ENCODE measurements around the gene ZNF605. TPM values are rescaled to one million over a fixed set of nuclear protein-coding genes. Genes with fewer than 3 reads are reported as not detected.

ZNF605 gene
- total RNA-seq, 1 experiment from 2014 or later: 20.6 TPM

GRCh38 chr12:132873724-132874123, 82.4 kb downstream of the ZNF605 start:
- Histone ChIP-seq H3K4me3 (ENCODE audit: low read depth in 2 of 2, low read length in 2 of 2) (no peak overlapping the region), H3K9me3 (ENCODE audit: control insufficient read depth, insufficient read depth, low read depth, low read length) (no peaks in the 10 kb centered on the region), H3K27ac (ENCODE audit: low read length) (no peak overlapping the region), H3K4me1 (ENCODE audit: control insufficient read depth, insufficient read depth, low read length) (no peaks in the 10 kb centered on the region), H3K36me3 (ENCODE audit: control insufficient read depth, insufficient read depth, low read length) (peaks cover 6% of the 10 kb centered on the region; the same call in 1 of the 2 replicates), H3K27me3 (ENCODE audit: control insufficient read depth, insufficient read depth, low read length) (no peaks in the 10 kb centered on the region)
- DNase-seq (ENCODE audit: low read depth, low spot score) (no peak), ATAC-seq (no peak)
- no TSS peak for BruUV-seq (replicated peaks)
- in situ Hi-C loops (cut with HindIII; ENCODE audit: low pct_unique_long_range_greater_than_20kb, low sequenced_read_pairs) (no loop called here), intact Hi-C loops (cut with micrococcal nuclease; ENCODE audit: unreplicated experiment) (no loop called here)
- no peak for TF ChIP-seq CTCF (IDR thresholded peaks at IDR 0.05)
- no peak for TF ChIP-seq SIN3A (IDR thresholded peaks at IDR 0.05; ENCODE audit: borderline replicate concordance, insufficient read depth, low read depth, low read length)
- no peak for TF ChIP-seq POLR2AphosphoS5 (IDR thresholded peaks at IDR 0.05; ENCODE audit: low read depth, low read length)
- ChIA-PET POLR2A (no interaction called here), CTCF (no interaction called here)

- H3K36me3 ChIP-seq (ENCODE audit: control insufficient read depth, insufficient read depth, low read length): peaks cover 6% of the 10 kb centered on the region; the same call in 1 of the 2 replicates
- ATAC-seq: 0 out of 2 replicates have a peak, but pooled peaks have one; percentile 10
- no peaks in the 10 kb centered on the region for H3K4me1 ChIP-seq (ENCODE audit: control insufficient read depth, insufficient read depth, low read length)
- BruUV-seq (replicated peaks): no TSS peak
- no peak for TF ChIP-seq TCF7L2 (IDR thresholded peaks at IDR 0.05; ENCODE audit: low read depth, low read length)
- no peak for TF ChIP-seq REST (IDR thresholded peaks at IDR 0.05; ENCODE audit: insufficient read depth in 1 of 2, low read depth in 2 of 2, low read length in 1 of 2)
- TF ChIP-seq SIN3A (IDR thresholded peaks at IDR 0.05; ENCODE audit: borderline replicate concordance, insufficient read depth, low read depth, low read length): no peak
- no peak for TF ChIP-seq CTCF (IDR thresholded peaks at IDR 0.05)
- no peak for TF ChIP-seq POLR2AphosphoS5 (IDR thresholded peaks at IDR 0.05; ENCODE audit: low read depth, low read length)
- H3K4me3 ChIP-seq (ENCODE audit: low read depth in 2 of 2, low read length in 2 of 2): no peak overlapping the region
- no peak for DNase-seq (ENCODE audit: low read depth, low spot score)
- CTCF ChIA-PET: no interaction called here
- no peaks in the 10 kb centered on the region for H3K9me3 ChIP-seq (ENCODE audit: control insufficient read depth, insufficient read depth, low read depth, low read length)
- H3K27me3 ChIP-seq (ENCODE audit: control insufficient read depth, insufficient read depth, low read length): no peaks in the 10 kb centered on the region
- POLR2A ChIA-PET: no interaction called here
- no peak overlapping the region for H3K27ac ChIP-seq (ENCODE audit: low read length)
- in situ Hi-C loops (cut with HindIII; ENCODE audit: low pct_unique_long_range_greater_than_20kb, low sequenced_read_pairs): no loop called here
- intact Hi-C loops (cut with micrococcal nuclease; ENCODE audit: unreplicated experiment): no loop called here
Measured at GRCh38 chr12:132872975-132873421, 83.1 kb downstream of the ZNF605 start.

Data from Panc1 (cell line).